HG03378 (cell line): ENCODE measurements around the gene PRSS53.
"Not testable (repeated sequence)": the region's sequence is repeated elsewhere in the genome, so short reads cannot be mapped to it uniquely, and the experiment has no call there.

Experiments used
- ATAC-seq: cut with Tn5 transposase; IDR thresholded peaks from one replicate; pipeline ENCODE4 v1.9.1; 2021; ENCODE audit warnings: mild to moderate bottlenecking, moderate library complexity; ENCODE audit not compliant: unreplicated experiment

The PRSS53 gene

DNA sequence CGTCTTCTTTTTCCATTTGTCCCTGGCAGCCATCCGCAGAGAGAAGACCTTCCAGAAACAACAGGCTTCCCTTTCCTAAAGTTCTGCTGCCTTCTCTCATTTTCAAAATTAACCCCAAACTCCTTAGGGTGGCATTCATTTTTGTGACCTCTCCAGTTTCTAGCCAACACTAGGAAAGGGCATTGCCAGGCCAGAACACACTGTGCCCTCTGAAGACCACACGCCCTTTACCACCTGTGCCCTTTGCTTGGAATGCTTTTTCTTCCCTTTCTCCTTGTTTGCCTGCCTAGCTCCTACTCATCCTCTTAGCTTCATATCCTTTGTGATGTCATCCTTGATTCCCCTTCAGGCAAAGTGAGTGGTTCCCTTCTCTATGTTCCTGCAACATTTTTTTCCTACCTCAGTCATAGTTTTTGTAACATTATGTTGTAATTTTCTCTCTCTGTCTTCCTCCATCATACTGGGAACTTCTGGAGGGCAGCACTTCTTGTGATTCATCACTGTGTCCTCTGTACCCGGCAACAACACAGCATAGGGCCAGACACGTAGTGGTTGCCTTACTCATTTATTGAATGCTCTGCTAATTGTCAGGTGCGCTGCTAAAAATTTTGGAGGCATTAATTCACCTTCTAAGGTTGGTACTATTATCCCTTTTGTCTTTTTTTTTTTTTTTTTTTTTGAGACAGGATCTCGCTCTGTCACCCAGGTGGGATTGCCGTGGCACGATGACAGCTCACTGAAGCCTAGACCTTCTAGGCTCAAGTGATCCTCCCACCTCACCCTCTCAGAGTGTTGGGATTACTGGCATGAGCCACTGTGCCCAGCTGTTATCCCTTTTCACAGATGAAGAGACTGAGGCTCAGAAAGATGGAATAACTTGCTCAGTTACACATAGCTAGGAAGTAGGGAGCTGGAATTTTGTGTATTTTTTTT is 29.7 kb upstream of the PRSS53 start:
- no peak for ATAC-seq

DNA sequence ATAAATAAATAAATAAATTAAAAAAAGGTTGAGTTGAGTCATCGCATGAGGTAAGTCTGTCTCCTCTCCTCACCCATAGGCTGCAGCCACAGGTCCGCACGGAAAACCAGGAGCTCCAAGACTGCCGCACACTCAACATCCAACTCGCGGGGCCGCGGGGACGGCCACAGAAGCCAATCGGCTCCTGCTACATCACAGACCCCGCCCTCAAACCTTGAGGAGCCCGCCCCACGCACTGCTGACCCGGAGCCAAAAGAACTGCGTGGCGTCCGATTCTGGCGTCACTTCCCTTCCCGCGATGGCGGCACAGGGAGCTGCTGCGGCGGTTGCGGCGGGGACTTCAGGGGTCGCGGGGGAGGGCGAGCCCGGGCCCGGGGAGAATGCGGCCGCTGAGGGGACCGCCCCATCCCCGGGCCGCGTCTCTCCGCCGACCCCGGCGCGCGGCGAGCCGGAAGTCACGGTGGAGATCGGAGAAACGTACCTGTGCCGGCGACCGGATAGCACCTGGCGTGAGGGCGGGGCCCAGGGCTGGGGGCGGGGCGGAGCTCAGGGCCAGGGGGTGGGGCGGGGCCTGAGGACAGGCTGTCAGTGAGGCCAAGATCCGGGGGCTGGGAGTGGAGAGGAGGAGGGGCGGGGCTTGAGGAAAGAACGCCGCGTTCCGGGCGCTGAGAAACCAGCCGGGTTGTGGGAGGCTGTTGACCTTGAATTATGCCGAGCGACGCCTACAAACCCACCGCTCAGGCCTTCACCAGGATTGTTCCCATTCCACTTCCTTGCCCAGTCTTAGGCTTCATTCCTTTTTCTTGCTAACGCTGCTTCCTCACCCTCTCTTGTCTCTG is 28.9 kb upstream of the PRSS53 start, which contains the start of gene KAT8:
Gene KAT8 (plus strand): TSS at position 281 of the 839 bp plus-strand sequence. CDS start 18 bp downstream, at position 299.
- ATAC-seq = peak; percentile 73

DNA sequence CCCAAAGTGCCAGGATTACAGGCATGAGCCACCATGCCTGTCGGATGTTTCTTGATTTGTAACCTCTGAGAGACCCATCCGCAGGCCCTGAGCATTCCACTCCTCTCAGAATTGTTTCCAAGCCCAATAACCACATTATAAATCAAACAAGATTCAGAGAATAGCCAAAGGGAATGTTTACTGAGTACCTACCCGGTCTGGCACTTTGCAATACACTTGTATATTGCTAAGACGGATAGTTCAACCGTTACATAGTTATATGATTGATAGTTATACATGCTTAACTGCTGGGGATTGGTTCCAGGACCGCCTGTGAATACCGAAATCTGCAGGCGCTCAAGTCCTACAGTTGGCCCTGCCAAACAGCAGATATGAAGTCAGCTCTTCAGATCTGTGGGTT is 25.7 kb upstream of the PRSS53 start:
- ATAC-seq = no peak

DNA sequence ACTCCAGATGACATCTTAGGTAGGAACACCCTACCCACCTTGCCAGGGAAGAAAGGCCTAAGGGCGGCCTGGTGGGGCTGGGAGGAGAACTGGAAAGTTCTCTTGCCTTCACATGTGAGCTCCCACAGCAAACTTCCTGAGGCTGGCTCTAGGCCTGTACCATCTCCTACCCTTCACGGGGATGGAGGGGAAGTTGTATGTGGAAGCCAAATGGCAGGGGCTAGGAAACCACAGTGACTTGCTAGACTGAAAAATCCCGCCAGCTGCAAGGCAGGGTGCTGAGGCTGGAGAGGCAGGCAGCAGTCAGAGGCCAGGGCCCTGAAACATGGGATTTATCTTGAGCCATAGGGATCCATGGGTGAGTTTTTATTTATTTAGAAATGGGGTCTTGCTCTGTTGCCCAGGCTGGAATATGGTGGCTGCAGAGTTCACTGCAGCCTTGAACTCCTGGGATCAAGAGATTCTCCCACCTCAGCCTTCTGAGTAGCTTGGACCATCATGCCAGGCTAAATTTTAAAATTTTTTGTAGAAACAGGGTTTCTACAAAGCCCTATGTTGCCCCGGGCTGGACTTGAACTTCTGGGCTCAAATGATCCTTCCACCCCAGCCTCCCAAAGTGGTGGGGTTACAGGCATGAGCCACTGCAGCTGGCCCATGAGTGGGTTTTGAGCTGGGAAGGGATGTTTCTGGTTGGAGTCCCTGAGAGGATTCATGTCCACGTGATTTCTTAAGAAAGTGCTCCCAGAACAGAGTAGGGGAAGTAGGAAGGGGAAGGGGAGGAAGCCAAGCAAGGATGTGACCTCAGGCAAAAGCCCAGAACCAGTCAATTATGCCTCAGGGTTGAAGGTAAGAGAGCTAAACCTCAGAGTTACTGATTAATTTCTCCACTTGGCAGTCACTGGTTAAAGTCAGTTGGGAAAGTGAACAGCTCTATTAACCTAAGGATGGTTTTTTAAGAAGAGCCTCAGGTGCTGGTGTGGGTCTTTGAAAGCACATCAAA is 24.7 kb upstream of the PRSS53 start:
- no peak for ATAC-seq

DNA sequence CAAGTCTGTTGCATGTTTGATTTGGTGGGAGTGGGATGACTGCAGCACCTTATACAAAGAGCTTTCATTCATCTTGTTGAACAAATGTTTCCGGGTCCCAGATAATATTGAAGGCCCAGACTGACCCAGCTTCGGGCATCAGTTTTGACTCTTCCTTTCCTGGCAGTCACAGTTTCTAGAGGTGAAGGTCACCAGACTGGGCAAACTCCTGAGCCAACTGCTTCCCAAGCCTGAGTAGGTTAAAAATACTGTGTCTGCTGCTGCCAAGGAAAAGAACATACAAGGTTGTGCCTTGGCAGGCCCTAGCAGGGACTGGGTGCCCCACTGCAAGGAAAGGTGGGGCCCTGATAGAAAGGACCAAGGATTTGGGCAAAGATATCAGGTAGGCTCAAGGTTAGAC is 24.0 kb upstream of the PRSS53 start:
- no peak for ATAC-seq

DNA sequence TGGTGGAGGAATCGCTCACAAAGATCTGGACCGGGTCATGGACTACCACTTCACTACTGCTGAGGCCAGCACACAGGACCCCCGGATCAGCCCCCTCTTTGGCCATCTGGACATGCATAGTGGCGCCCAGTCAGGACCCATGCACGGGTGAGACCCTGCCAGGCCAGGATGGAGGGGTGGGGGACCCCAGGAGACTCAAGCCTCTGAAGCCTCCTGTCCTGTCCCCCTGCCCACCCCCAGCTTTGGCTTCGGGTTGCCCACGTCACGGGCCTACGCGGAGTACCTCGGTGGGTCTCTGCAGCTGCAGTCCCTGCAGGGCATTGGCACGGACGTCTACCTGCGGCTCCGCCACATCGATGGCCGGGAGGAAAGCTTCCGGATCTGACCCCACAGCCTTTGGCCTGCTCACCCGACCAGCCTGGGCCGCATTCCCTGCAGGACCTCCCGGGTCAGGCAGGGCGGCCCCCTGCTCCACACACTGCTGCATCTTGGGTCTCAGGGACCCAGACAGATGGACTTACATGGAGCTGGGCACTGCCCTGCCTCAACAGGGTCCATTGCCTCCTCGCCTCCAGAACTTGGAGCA is 23.2 kb upstream of the PRSS53 start:
- no peak for ATAC-seq

DNA sequence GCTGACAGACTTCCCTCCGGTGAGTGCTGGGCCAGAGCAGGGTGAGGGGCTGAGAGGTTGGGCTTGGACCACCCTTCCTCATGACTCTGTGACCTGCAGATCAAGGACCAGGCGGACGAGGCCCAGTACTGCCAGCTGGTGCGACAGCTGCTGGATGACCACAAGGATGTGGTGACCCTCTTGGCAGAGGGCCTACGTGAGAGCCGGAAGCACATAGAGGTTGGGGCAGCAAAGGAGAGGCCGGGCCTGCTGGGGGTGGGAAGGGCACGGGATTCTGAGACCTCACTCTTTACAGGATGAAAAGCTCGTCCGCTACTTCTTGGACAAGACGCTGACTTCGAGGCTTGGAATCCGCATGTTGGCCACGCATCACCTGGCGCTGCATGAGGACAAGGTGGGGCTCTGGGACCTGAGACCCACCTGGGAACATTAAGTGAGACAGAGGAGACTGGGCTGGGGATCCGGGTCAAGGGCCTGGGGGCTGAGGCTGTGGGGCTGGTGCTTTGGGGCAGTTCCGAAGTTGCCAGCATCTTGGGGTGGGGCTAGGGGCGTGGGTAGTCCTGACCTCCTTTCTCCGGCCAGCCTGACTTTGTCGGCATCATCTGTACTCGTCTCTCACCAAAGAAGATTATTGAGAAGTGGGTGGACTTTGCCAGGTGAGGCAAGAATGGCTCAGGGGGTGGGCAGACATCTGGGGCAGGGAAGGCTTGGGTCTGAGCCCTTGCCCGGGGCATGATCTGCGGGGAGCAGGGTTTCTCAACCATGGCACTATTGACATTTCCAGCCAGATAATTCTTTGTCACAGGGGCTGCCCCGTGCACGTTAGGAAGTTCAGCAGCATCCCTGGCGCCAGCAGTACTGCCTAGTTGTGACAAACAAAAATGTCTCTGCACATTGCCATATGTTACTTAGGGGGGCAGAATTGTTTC is 21.6 kb upstream of the PRSS53 start:
- ATAC-seq = no peak

DNA sequence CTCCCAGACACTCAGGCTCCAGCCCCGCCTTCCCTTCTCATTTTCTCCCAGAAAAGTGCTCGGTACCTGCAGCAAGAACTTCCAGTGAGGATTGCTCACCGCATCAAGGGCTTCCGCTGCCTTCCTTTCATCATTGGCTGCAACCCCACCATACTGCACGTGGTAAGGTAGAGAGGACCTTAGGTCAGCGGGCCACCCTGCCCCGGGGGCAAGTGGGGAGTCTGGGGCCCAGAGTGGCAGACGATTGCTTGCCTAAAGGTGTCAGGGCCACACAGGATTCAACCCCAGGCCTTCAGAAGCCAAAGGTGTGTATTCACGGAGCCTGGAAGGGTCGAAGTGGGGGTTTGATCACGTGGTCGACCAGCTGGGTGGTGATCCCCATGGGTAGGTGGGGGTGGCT is 20.9 kb upstream of the PRSS53 start:
- ATAC-seq = no peak

DNA sequence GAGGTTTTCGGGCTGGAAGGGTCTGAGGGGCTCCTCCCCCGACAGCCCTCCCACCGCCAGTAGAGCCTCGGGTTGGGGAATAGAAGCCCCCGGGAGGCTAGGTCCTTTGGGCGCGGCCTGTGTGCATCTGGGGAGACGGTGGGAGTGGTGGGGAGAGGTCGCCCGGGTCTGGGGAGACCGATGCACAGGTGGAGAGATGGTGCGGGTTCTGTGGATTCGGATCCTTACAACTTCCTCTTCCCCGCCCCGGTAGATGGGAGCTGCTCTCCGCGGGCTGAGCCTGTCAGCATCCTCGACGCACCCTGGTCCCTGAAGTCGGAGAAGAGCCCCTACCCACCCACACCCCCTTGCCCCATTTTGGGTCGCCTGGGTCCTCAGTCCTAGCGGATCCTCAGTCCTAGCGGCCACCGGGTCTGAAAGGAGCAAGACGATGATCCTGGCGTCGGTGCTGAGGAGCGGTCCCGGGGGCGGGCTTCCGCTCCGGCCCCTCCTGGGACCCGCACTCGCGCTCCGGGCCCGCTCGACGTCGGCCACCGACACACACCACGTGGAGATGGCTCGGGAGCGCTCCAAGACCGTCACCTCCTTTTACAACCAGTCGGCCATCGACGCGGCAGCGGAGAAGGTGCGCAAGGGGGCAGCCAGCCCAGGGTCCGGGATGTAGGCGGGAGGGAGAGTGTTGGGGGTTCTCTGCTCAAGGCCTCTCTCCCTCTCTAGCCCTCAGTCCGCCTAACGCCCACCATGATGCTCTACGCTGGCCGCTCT is 20.2 kb upstream of the PRSS53 start:
- ATAC-seq = no peak

DNA sequence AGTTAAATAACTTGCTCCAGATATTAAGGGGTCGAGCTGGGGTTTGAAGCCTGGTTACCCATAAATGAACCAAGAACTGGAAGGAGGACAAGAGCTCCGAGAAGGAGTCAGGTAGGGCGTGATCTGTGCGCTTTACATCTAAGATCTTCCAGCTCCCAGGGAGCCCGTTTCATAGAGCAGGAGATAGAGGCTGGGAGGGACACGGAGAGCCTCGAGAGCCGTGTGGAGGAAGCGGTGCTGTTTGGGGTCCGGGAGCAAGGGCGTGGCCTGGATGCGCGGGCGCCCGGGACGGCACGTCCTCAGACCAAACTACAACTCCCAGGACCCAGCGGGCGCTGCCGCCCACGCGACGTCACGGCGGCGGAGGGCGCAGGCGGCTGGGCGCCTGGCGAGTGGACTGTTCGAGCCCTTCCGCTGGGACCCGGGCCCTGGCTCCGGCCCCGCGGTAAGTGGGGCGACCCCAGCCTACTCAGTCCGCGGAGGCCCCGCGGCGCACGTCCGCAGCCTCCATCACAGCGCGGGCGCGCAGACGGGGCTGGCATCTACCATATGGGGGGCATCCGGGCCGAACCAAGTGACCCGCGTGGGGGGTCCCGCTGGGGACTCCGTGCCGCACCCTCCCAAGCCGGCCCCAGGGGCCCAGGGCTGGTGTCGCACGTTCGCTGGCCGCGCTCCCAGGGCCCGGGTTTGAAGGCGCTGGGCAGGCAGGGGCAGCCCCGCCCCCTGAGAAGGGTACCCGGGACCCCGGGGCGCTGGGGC is 19.5 kb upstream of the PRSS53 start, which contains the start of gene BCKDK:
Gene BCKDK (plus strand): TSS at position 352 of the 759 bp plus-strand sequence. CDS start 838 bp downstream, outside the sequence.
- peak; percentile 60 for ATAC-seq

DNA sequence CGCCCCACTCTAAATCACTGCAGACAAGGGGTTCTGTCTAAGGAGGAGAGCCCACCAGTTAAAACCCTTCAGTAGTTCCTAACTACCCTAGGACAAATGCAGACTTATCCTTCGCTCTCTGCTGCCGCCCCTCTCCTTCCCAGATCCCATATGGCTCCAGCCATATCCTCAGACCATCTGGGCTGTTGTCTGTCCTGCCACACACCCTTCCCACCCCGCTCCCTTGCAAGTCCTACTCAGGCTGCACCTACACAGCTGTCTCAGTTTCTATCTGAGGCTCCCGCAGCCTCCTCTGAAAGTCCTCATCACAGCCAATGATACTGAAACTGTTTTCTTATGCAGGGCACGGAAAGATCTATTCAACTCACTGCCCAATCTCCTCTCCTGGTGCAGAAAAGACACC is 18.7 kb upstream of the PRSS53 start:
- ATAC-seq = peak; percentile 60

DNA sequence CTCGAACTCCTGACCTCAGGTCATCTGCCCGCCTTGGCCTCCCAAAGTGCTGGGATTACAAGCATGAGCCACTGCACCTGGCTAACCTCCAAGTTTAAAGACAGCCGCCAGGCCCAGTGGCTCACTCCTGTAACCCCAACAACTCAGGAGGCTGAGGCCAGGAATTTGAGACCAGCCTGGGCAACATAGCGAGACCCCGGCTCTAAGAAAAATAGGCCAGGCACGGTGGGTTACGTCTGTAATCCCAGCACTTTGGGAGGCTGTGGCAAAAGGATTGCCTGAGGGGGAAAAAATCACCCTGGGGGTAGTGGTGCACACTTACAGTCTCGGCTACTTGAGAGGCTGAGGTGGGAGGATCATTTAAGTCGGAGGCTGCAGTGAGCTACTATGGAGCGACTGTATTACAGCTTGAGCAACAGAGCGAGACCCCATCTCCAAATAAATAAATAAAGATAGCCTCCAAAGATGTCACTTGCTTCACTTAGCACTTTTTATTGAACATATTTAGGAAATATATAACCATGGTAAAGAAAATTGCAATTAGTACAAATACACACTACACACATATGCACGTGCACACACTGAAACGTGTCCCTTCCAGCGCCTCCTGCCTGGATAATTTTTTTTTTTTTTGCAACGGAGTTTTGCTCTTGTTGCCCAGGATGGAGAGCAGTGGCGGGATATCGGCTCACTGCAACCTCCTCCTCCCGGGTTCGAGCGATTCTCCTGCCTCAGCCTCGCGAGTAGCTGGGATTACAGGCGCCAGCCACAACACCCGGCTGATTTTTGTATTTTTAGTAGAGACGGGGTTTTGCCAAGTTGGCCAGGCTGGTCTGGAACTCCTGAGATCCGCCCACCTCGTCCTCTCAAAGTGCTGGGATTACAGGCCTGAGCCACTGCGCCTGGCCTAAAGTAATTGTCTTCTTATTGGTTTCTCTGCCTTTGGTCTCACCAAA is 18.0 kb upstream of the PRSS53 start:
- no peak for ATAC-seq

DNA sequence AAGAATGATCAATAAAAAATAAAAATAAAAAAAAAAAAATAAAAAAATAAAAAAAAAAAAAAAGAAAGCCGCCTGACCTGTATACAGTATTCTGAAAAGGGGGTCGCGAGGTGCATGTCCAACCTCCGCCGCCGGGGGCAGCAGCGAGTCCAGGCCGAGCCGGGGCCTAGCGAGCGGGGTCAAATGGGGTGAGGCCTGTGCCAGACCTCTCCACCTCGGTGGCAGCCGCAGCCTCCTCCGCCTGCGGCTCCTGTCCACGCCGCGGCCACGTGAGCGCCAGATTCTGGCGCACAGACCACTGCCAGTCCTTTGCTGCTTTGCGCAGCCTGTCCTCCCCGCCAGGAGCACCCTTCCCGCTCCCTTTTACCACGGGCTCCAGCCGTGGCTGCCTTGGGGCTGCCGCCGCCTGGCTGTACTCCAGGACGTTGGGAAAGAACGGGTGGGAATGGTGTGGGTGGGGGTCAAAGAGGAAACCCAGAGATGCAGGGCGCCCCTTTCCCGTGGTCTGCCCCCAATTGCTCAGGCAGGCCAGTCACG is 17.0 kb upstream of the PRSS53 start:
- peak; percentile 46 for ATAC-seq

DNA sequence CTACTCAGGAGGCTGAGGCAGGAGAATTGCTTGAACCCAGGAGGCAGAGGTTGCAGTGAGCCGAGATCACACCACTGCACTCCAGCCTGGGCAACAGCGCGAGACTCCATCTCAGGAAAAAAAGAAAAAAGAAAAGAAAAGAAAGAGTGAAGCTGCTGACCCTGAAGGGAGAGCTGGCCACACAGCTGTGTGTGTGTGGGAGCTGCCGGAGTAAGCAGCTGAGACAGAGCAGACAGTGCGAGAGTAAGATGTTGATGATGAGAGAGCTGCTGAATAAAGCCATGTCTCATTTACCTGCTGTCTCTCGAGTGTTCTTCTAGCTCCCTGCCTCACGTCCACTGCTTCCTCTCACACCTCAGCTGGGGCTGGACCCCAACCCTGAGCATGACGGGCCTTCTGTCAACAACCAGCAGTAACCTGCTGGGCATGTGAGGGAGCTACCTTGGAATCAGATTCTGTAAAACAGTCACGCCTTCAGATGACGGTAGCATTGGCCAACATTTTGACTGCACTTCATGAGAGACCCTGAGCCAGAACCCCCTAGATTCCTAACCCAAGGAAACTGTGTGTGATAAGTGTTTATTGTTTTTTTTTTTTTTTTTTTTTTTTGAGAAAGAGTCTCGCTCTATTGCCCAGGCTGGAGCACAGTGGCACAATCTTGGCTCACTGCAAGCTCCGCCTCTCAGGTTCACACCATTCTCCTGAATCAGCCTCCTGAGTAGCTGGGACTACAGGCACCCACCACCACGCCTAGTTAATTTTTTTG is 12.3 kb upstream of the PRSS53 start:
- ATAC-seq = not testable (repeated sequence)
